T-cell (primary cell): Measurements from ENCODE around the gene COL23A1. TPM values are rescaled to one million over a fixed set of nuclear protein-coding genes. Genes with fewer than 3 reads are reported as not detected.

Experiments used
- ATAC-seq, 4 experiments: fragments of 200-7000 bp in 3 of 4; fragments of 150-1000 bp in 1 of 4; cut with Tn5 transposase; replicated peaks in 1 of 4; 1 replicate in 3 of 4; 2 replicates in 1 of 4; pipeline ENCODE4 v1.10.0; 2021; ENCODE audit warnings: moderate library complexity in 3 of 4, mild to moderate bottlenecking in 2 of 4, moderate number of reproducible peaks in 1 of 4
- CTCF ChIA-PET, 2 donors: fragments of 300-600 bp; sonication (Branson Sonifier 250); formaldehyde crosslinking; loops; one replicate each; lab custom pipeline; 2022; ENCODE audit warnings: antibody characterized with exemption in 2 of 2; lab: Charles Lee
- POLR2A ChIA-PET, 2 donors: fragments of 300-600 bp; sonication (Branson Sonifier 250); formaldehyde crosslinking; loops; one replicate each; lab custom pipeline; 2022; ENCODE audit warnings: antibody characterized with exemption in 2 of 2; lab: Charles Lee
- DNase-seq, 35 experiments: peaks; one replicate each; pipeline versions ENCODE4 v3.0.0 to v3.0.0-alpha.2; 2013 to 2023
- H3K27ac ChIP-seq: one replicate; pipeline ENCODE4 v1.5.1; 2013; ENCODE audit warnings: low read length
- H3K27me3 ChIP-seq, 2 experiments: replicated peaks in 1 of 2; 1 replicate in 1 of 2; 2 replicates in 1 of 2; pipeline versions ENCODE4 v1.6.1 to v1.7.0; 2013; ENCODE audit warnings: low read length in 1 of 2, mixed read lengths in 1 of 2; ENCODE audit not compliant: control insufficient read depth in 2 of 2, insufficient read depth in 2 of 2; ENCODE audit errors: extremely low read depth in 1 of 2
- H3K36me3 ChIP-seq, 2 donors: 1 replicate in 1 of 2; 2 replicates in 1 of 2; pipeline versions ENCODE4 v1.6.1 to v1.7.0; 2013; ENCODE audit warnings: low read length in 1 of 2; ENCODE audit not compliant: control insufficient read depth in 2 of 2, insufficient read depth in 1 of 2; ENCODE audit errors: extremely low read depth in 1 of 2
- H3K4me1 ChIP-seq, 2 experiments: 1 replicate in 1 of 2; 2 replicates in 1 of 2; pipeline versions ENCODE4 v1.6.1 to v1.7.0; 2013; ENCODE audit warnings: low read length in 2 of 2, mixed read lengths in 1 of 2; ENCODE audit not compliant: insufficient read depth in 2 of 2, control insufficient read depth in 1 of 2; ENCODE audit errors: extremely low read depth in 1 of 2
- H3K4me3 ChIP-seq, 2 donors: 1 replicate in 1 of 2; 2 replicates in 1 of 2; pipeline versions ENCODE4 v1.5.1 to v1.7.0; 2013; ENCODE audit warnings: mild to moderate bottlenecking in 2 of 2, low read length in 1 of 2, moderate library complexity in 1 of 2; ENCODE audit not compliant: control insufficient read depth in 1 of 2; ENCODE audit errors: extremely low read depth in 1 of 2
- H3K9me3 ChIP-seq: 2 replicates; pipeline ENCODE4 v1.7.0; 2013
- H3K27ac Mint-ChIP-seq, 2 donors: one replicate each; pipeline ENCODE4 v1.8.0; 2020 to 2021; ENCODE audit warnings: mild to moderate bottlenecking in 2 of 2, mixed read lengths in 2 of 2
- H3K27me3 Mint-ChIP-seq, 2 donors: one replicate each; pipeline ENCODE4 v1.8.0; 2021 to 2022; ENCODE audit warnings: mixed read lengths in 2 of 2
- H3K36me3 Mint-ChIP-seq: one replicate; pipeline ENCODE4 v1.8.0; 2021; ENCODE audit warnings: mixed read lengths
- H3K4me1 Mint-ChIP-seq, 3 donors: one replicate each; pipeline ENCODE4 v1.8.0; 2020 to 2022; ENCODE audit warnings: mixed read lengths in 3 of 3, mild to moderate bottlenecking in 1 of 3
- H3K4me3 Mint-ChIP-seq, 3 donors: one replicate each; pipeline ENCODE4 v1.8.0; 2020 to 2022; ENCODE audit warnings: mild to moderate bottlenecking in 3 of 3, mixed read lengths in 3 of 3, moderate library complexity in 3 of 3
- H3K9me3 Mint-ChIP-seq, 3 donors: one replicate each; pipeline ENCODE4 v1.8.0; 2020 to 2022; ENCODE audit warnings: mixed read lengths in 3 of 3
- WGBS: methylation state at CpG from one replicate; pipeline ENCODE4 v1.1.5; 2013; ENCODE audit warnings: missing lambda C conversion rate; ENCODE audit not compliant: insufficient coverage; 5-methylcytosine and 5-hydroxymethylcytosine counted together
- total RNA-seq, 35 experiments: library from RNA in 6 of 35; stranded (reverse) in 6 of 35; fragments of 120-200 nt in 1 of 35; gene quantifications; one replicate each; pipeline versions ENCODE4 v1.2.1 to v1.2.4 and lab custom pipeline; 2013 to 2026

Gene COL23A1
- total RNA-seq, 5 donors from 2014 or later (not counting 1 experiment from before 2014, with no cell fraction given): 0.07 to 0.13 TPM; not detected in 3

DNA sequence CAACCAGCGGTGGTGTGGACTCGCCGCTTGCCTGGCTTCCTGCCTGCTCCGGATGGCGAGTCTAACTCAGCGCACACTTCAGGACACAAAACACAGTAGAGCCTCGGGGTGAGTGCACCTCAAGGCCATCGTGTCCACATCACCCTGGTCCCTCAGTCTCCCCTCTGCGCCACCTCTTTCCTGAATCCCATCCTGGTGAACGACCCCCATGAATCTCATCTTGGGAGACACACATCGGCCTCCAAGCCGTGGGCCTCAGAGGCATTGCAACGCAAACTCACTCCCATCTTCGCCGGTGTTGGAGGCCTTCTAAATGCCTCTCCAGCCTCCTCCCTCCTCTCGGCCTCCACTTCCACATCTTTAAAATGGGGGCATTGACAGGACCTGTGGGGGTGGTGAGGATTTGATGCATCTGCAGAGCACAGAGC, 124.3 kb downstream of the COL23A1 start:
- DNase-seq (no peak), ATAC-seq (no peak)
- POLR2A ChIA-PET: no interaction called here
- H3K4me1 Mint-ChIP-seq: no peaks in the 10 kb centered on the region
- Histone ChIP-seq H3K27ac (no peak overlapping the region), H3K27me3 (peaks cover 0 to 25% of the 10 kb centered on the region in 2 experiments), H3K4me1 (no peaks in the 10 kb centered on the region), H3K4me3 (no peak overlapping the region), H3K36me3 (no peaks in the 10 kb centered on the region), H3K9me3 (no peaks in the 10 kb centered on the region)
- 81% methylated on average over 10 of the region's 16 CpGs for WGBS
- no peak overlapping the region for H3K4me3 Mint-ChIP-seq
- CTCF ChIA-PET: no interaction called here
- no peak overlapping the region for H3K27ac Mint-ChIP-seq
- no peaks in the 10 kb centered on the region for H3K36me3 Mint-ChIP-seq
- no peaks in the 10 kb centered on the region for H3K9me3 Mint-ChIP-seq
- peaks cover 3 to 17% of the 10 kb centered on the region in 2 donors for H3K27me3 Mint-ChIP-seq

DNA sequence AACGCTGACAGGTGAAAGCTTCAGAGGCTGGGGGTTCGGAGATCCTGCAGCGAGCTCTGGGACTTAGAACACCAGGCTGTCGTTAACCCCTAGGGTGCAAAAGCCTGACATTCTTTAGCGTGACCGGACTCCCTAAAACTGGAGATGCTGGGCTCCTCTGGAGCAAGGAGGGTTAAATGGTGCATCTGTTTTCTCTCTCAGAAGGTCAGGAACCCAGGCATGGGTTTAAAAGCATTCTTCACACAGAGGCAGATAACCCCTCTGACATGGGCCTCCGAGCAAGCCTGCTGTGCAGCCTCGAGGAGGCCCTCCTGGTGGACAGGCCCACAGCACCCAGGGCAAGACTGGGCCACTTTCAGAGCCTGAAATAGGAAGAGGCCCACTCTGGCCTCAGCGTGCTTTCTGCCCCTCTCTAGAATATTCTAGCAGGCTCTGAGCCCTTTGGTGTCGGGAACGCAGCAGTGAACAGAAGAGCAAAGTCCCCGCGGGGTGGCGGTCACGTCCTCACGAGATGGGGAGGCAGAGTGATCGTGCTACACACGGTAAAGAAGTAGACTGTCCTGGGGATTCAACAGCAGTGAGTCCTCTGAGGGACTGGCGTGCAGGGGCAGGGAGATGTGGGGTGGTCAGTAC, 124.8 kb downstream of the COL23A1 start:
- 92% methylated on average over 14 of the region's 19 CpGs for WGBS
- CTCF ChIA-PET: no interaction called here
- no peak for DNase-seq

DNA sequence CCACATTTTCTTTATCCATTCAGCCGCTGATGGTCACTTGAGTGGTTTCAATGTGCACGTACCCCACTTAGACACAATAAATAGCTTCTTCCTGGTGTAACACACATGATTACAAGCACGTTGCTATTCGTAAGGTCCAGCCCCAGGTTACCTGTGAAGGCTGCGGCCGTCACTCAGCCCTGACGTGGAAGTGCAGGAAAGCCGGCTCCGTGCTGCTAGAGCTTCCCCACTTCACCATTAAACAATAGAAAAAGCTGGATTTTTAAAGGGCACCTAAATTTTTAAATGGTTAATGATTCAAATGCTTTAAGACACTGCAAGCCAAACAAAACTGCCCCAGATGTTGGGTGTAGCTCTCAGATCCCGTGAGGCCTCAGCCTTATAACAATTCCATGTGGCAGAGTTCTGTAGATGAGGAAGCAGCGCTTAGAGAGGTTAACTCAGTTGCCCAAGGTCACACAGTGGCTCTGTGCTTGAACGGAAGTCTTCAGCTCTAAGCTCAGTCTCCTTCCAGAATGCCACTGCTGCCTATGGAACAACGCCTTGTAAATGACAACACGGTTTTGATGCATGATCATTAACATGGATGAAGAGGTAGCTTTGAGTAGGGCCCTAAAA, 125.7 kb downstream of the COL23A1 start:
- CTCF ChIA-PET: no interaction called here
- H3K27me3 Mint-ChIP-seq: peaks cover 3 to 17% of the 10 kb centered on the region in 2 donors
- Histone ChIP-seq H3K4me1 (no peaks in the 10 kb centered on the region), H3K9me3 (no peaks in the 10 kb centered on the region), H3K27ac (no peak overlapping the region), H3K27me3 (peaks cover 0 to 26% of the 10 kb centered on the region in 2 experiments), H3K36me3 (no peaks in the 10 kb centered on the region), H3K4me3 (no peak overlapping the region)
- no peaks in the 10 kb centered on the region for H3K9me3 Mint-ChIP-seq
- no peaks in the 10 kb centered on the region for H3K4me1 Mint-ChIP-seq
- POLR2A ChIA-PET: no interaction called here
- no peaks in the 10 kb centered on the region for H3K36me3 Mint-ChIP-seq
- no peak overlapping the region for H3K27ac Mint-ChIP-seq
- no peak overlapping the region for H3K4me3 Mint-ChIP-seq
- DNase-seq (no peak), ATAC-seq (no peak)
- 82% methylated on average over 12 of the region's 14 CpGs for WGBS

More for the DNA sequence above, 124.8 kb downstream of the COL23A1 start:
- POLR2A ChIA-PET: no interaction called here
- H3K4me1 Mint-ChIP-seq: no peaks in the 10 kb centered on the region
- ATAC-seq: no peak
- Histone ChIP-seq H3K9me3 (no peaks in the 10 kb centered on the region), H3K36me3 (no peaks in the 10 kb centered on the region), H3K4me1 (no peaks in the 10 kb centered on the region), H3K4me3 (no peak overlapping the region), H3K27me3 (peaks cover 0 to 26% of the 10 kb centered on the region in 2 experiments), H3K27ac (no peak overlapping the region)
- no peak overlapping the region for H3K4me3 Mint-ChIP-seq
- H3K27me3 Mint-ChIP-seq: peaks cover 3 to 17% of the 10 kb centered on the region in 2 donors
- no peaks in the 10 kb centered on the region for H3K9me3 Mint-ChIP-seq
- H3K27ac Mint-ChIP-seq: no peak overlapping the region
- no peaks in the 10 kb centered on the region for H3K36me3 Mint-ChIP-seq

DNA sequence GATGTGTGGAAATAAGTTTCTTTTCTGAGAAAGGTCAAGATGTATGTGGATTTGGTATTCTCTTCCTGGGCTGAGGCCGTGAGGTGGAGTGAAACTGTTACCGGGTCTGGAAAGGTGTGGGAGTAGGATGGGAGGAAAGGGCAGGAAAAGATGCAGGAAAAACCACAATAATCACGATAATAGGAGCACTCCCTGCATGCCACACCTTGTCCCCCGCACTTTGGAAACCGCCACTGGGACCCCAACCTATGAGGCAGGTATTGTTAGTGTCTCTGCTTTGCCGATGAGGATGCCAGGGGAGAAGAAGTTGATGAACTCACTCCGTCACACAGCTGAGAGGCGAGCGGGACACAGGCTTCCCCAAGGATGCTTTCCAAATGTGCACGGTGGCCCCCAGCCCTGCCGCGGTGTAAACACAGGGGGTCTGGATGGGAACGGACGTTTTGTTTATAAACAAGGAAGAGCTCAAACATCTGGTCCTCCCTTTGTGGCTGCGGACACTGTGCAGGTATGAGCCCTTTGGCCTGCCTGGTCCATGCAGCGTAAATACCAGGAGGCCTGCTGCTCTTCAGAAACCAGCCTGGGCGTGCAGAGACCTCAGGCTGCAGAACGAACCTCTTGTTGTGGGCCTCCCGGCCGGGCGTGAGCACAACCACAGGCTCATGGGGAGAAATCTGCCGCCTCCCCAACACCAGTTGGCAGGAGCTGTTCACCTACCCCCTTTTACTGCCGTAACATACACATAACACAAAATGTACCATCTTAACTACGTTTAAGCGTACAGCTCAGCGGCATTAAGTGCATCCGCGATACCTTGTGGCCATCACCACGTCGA, 126.7 kb downstream of the COL23A1 start:
- ATAC-seq (no peak), DNase-seq (no peak)
- H3K4me3 Mint-ChIP-seq: no peak overlapping the region
- POLR2A ChIA-PET: no interaction called here
- H3K4me1 Mint-ChIP-seq: no peaks in the 10 kb centered on the region
- H3K9me3 Mint-ChIP-seq: no peaks in the 10 kb centered on the region
- no peaks in the 10 kb centered on the region for H3K36me3 Mint-ChIP-seq
- H3K36me3 ChIP-seq: no peaks in the 10 kb centered on the region
- H3K27ac Mint-ChIP-seq: no peak overlapping the region
- 89% methylated on average over 28 of the region's 30 CpGs for WGBS
- CTCF ChIA-PET: no interaction called here
- H3K27me3 Mint-ChIP-seq: peaks cover 0 to 9% of the 10 kb centered on the region in 2 donors
- H3K4me3 ChIP-seq: no peak overlapping the region
- no peaks in the 10 kb centered on the region for H3K9me3 ChIP-seq
- peaks cover 0 to 22% of the 10 kb centered on the region in 2 experiments for H3K27me3 ChIP-seq
- H3K27ac ChIP-seq: no peak overlapping the region
- H3K4me1 ChIP-seq: no peaks in the 10 kb centered on the region

DNA sequence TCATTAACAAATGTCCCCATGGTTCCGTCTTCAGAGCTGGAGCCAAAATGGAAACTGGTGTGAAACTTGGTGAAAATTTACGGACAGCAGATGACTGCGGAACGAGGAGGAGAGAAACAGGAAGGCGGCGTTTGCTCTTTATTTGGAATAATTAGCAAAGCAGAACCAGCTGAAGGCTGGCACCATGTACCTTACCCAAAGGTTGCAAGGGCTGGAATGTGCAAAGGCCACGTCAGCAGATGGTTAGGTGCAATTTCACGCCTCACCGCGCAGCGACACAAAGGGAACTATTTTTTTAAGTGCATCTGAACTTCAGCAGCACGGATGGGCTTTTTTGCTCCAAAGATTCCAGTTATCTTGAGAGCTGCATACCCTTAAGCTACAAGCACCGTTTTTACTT, 127.4 kb downstream of the COL23A1 start:
- Histone ChIP-seq H3K9me3 (no peaks in the 10 kb centered on the region), H3K27me3 (peaks cover 0 to 19% of the 10 kb centered on the region in 2 experiments), H3K36me3 (no peaks in the 10 kb centered on the region), H3K27ac (no peak overlapping the region), H3K4me1 (no peaks in the 10 kb centered on the region), H3K4me3 (no peak overlapping the region)
- POLR2A ChIA-PET: no interaction called here
- H3K9me3 Mint-ChIP-seq: no peaks in the 10 kb centered on the region
- 98% methylated on average over 11 of the region's 13 CpGs for WGBS
- no peak overlapping the region for H3K27ac Mint-ChIP-seq
- no peak overlapping the region for H3K4me3 Mint-ChIP-seq
- H3K36me3 Mint-ChIP-seq: no peaks in the 10 kb centered on the region
- CTCF ChIA-PET: no interaction called here
- ATAC-seq (no peak), DNase-seq (no peak)
- no peaks in the 10 kb centered on the region for H3K4me1 Mint-ChIP-seq
- H3K27me3 Mint-ChIP-seq: peaks cover 0 to 8% of the 10 kb centered on the region in 2 donors

DNA sequence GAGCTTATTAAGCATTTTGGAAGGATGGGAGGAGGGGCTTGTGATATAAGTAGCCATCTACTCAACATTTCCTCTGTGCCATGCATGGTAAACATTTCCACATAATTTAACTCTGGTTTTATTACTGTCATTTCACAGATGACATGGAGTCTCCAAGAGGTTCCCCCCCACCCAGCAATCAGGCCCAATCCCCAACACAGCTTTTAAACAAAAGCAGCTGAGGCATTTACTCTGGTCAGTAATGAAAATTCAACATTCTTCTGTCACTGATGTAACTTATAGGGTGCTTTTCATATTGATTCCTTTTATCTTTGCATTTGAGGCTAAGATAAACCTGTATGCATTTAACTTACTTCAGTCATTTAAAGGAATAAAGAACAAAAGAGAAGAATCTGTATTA, 128.1 kb downstream of the COL23A1 start:
- peaks cover 0 to 3% of the 10 kb centered on the region in 2 donors for H3K27me3 Mint-ChIP-seq
- Histone ChIP-seq H3K9me3 (no peaks in the 10 kb centered on the region), H3K27ac (no peak overlapping the region), H3K36me3 (no peaks in the 10 kb centered on the region), H3K4me1 (no peaks in the 10 kb centered on the region), H3K27me3 (peaks cover 0 to 19% of the 10 kb centered on the region in 2 experiments), H3K4me3 (no peak overlapping the region)
- no peak overlapping the region for H3K4me3 Mint-ChIP-seq
- H3K27ac Mint-ChIP-seq: no peak overlapping the region
- ATAC-seq (no peak), DNase-seq (no peak)
- no peaks in the 10 kb centered on the region for H3K9me3 Mint-ChIP-seq
- H3K4me1 Mint-ChIP-seq: no peaks in the 10 kb centered on the region
- ChIA-PET POLR2A (no interaction called here), CTCF (no interaction called here)
- no peaks in the 10 kb centered on the region for H3K36me3 Mint-ChIP-seq
